HG02852 (cell line): ENCODE data around the gene AFDN.
"Not testable (repeated sequence)": the region's sequence is repeated elsewhere in the genome, so short reads cannot be mapped to it uniquely, and the experiment has no call there.

Experiments
- ATAC-seq: cut with Tn5 transposase; IDR thresholded peaks from one replicate; pipeline ENCODE4 v1.9.1; 2021; ENCODE audit warnings: mild to moderate bottlenecking, moderate library complexity; ENCODE audit not compliant: unreplicated experiment

Gene AFDN

GRCh38 chr6:167993169-167993568 is 166.5 kb downstream of the AFDN start:
- no peak for ATAC-seq

GRCh38 chr6:167993831-167994230 is 167.1 kb downstream of the AFDN start:
- ATAC-seq = no peak

GRCh38 chr6:167995302-167995701 is 168.6 kb downstream of the AFDN start:
- ATAC-seq = no peak

GRCh38 chr6:167995731-167996151 is 169.0 kb downstream of the AFDN start:
- ATAC-seq = no peak

GRCh38 chr6:167996424-167997199 is 169.9 kb downstream of the AFDN start:
- ATAC-seq = no peak

GRCh38 chr6:167997642-167998041 is 170.9 kb downstream of the AFDN start, which contains the start of gene KIF25:
KIF25 (plus strand) TSS chr6:167997671; CDS start chr6:168029586, 31,915 bp downstream.
- ATAC-seq = no peak

GRCh38 chr6:167998215-167998614 is 171.5 kb downstream of the AFDN start:
- no peak for ATAC-seq

- no peak for ATAC-seq
Measured at GRCh38 chr6:168000198-168001028, 173.7 kb downstream of the AFDN start.

GRCh38 chr6:168001029-168001332 is 174.3 kb downstream of the AFDN start:
- no peak for ATAC-seq

GRCh38 chr6:168001514-168001913 is 174.8 kb downstream of the AFDN start:
- not testable (repeated sequence) for ATAC-seq

- no peak for ATAC-seq
Measured at GRCh38 chr6:168002804-168003203, 176.1 kb downstream of the AFDN start.

- ATAC-seq = no peak
Measured at GRCh38 chr6:168004023-168004422, 177.3 kb downstream of the AFDN start.

GRCh38 chr6:168004945-168005344 is 178.2 kb downstream of the AFDN start:
- ATAC-seq = no peak

GRCh38 chr6:168005796-168006195 is 179.1 kb downstream of the AFDN start:
- ATAC-seq = no peak

GRCh38 chr6:168007592-168008338 is 181.1 kb downstream of the AFDN start:
- ATAC-seq = no peak

GRCh38 chr6:168009331-168009730 is 182.6 kb downstream of the AFDN start:
- no peak for ATAC-seq

GRCh38 chr6:168011291-168011690 is 184.6 kb downstream of the AFDN start:
- no peak for ATAC-seq

- no peak for ATAC-seq
Measured at GRCh38 chr6:168012431-168013249, 185.9 kb downstream of the AFDN start.

GRCh38 chr6:168013250-168013915 is 186.7 kb downstream of the AFDN start:
- no peak for ATAC-seq

- ATAC-seq = no peak
Measured at GRCh38 chr6:168014428-168014827, 187.7 kb downstream of the AFDN start.
